Fibroblast of lung (primary cell): ENCODE data around the gene UPK3B. TPM values are rescaled to one million over a fixed set of nuclear protein-coding genes. Genes with fewer than 3 reads are reported as not detected.
"Not testable (repeated sequence)": the region's sequence is repeated elsewhere in the genome, so short reads cannot be mapped to it uniquely, and the experiment has no call there.

Experiments
- DNase-seq, 2 donors: peaks; one replicate each; pipeline versions ENCODE4 v3.0.0 to v3.0.0-alpha.2; 2010; ENCODE audit warnings: low read depth in 2 of 2
- H2AFZ ChIP-seq: 2 replicates; pipeline ENCODE4 v1.5.1; 2012; ENCODE audit warnings: low read length, control low read depth, inconsistent platforms
- H3K27ac ChIP-seq: 2 replicates; pipeline ENCODE4 v1.5.1; 2011; ENCODE audit warnings: low read length, control low read depth; ENCODE audit not compliant: insufficient read depth
- H3K27me3 ChIP-seq: 2 replicates; pipeline ENCODE4 v1.5.1; 2011; ENCODE audit warnings: mild to moderate bottlenecking, low read length; ENCODE audit not compliant: control insufficient read depth, insufficient read depth
- H3K36me3 ChIP-seq: 2 replicates; pipeline ENCODE4 v1.5.1; 2011; ENCODE audit warnings: low read length; ENCODE audit not compliant: control insufficient read depth, insufficient read depth
- H3K4me1 ChIP-seq: 2 replicates; pipeline ENCODE4 v1.5.1; 2011; ENCODE audit warnings: low read length; ENCODE audit not compliant: control insufficient read depth, insufficient read depth; ENCODE audit errors: extremely low read depth
- H3K4me2 ChIP-seq: 2 replicates; pipeline ENCODE4 v1.5.1; 2011; ENCODE audit warnings: low read length, control low read depth; ENCODE audit not compliant: insufficient read depth; ENCODE audit errors: extremely low read depth
- H3K4me3 ChIP-seq, 4 experiments: fragments of 200-600 bp in 1 of 4; sonication (generic) in 1 of 4; replicated peaks in 1 of 4; 2 replicates each; pipeline ENCODE4 v1.5.1; 2011 to 2016; ENCODE audit warnings: low read length in 4 of 4, low read depth in 3 of 4, mild to moderate bottlenecking in 3 of 4, control low read depth in 2 of 4, inconsistent platforms in 1 of 4, mixed read lengths in 1 of 4; ENCODE audit not compliant: insufficient read depth in 1 of 4; ENCODE audit errors: control extremely low read depth in 1 of 4
- H3K79me2 ChIP-seq: 2 replicates; pipeline ENCODE4 v1.5.1; 2012; ENCODE audit warnings: mild to moderate bottlenecking, low read length, inconsistent platforms; ENCODE audit not compliant: control insufficient read depth, insufficient read depth
- H3K9ac ChIP-seq: 2 replicates; pipeline ENCODE4 v1.5.1; 2011; ENCODE audit warnings: mild to moderate bottlenecking, low read length, control low read depth; ENCODE audit not compliant: insufficient read depth
- H3K9me3 ChIP-seq: 2 replicates; pipeline ENCODE4 v1.5.1; 2012; ENCODE audit warnings: low read depth, low read length; ENCODE audit not compliant: control insufficient read depth, insufficient read depth
- H4K20me1 ChIP-seq: 2 replicates; pipeline ENCODE4 v1.5.1; 2011; ENCODE audit warnings: low read length; ENCODE audit not compliant: control insufficient read depth, insufficient read depth; ENCODE audit errors: extremely low read depth
- EZH2 ChIP-seq: IDR thresholded peaks from 2 replicates; pipeline ENCODE4 v1.5.1; 2012; ENCODE audit warnings: low read length, control low read depth, mild to moderate bottlenecking; ENCODE audit errors: missing control alignments
- polyA plus RNA-seq, 2 donors: library from polyadenylated mRNA; depleted of rRNA in 1 of 2; stranded (reverse) in 1 of 2; unstranded in 1 of 2; fragments of >200 nt; gene quantifications; 2 replicates each; pipeline ENCODE4 v1.2.1, GENCODE V29; 2011 to 2012; ENCODE audit warnings: missing spikeins in 1 of 2
- total RNA-seq: library from RNA; depleted of rRNA; stranded (reverse); fragments of >200 nt; gene quantifications from 2 replicates; pipeline ENCODE4 v1.2.1, GENCODE V29; 2014
- TF ChIP-seq, protein P1 (sequence below), 2 donors: IDR thresholded peaks in 1 of 2; conservative IDR thresholded peaks in 1 of 2; 1 replicate in 1 of 2; 2 replicates in 1 of 2; pipeline ENCODE4 v1.5.1; 2011 to 2012; ENCODE audit warnings: low read length in 2 of 2, control low read depth in 1 of 2, inconsistent platforms in 1 of 2, low read depth in 1 of 2, mild to moderate bottlenecking in 1 of 2

UPK3B gene
- total and polyA plus RNA-seq, 2 donors (not counting 1 experiment from before 2014, with no cell fraction given) = 0.50 TPM; not detected in 1

- DNase-seq = no peak
Observed at GRCh38 chr7:76514926-76515771, 4.8 kb downstream of the UPK3B start.

DNA sequence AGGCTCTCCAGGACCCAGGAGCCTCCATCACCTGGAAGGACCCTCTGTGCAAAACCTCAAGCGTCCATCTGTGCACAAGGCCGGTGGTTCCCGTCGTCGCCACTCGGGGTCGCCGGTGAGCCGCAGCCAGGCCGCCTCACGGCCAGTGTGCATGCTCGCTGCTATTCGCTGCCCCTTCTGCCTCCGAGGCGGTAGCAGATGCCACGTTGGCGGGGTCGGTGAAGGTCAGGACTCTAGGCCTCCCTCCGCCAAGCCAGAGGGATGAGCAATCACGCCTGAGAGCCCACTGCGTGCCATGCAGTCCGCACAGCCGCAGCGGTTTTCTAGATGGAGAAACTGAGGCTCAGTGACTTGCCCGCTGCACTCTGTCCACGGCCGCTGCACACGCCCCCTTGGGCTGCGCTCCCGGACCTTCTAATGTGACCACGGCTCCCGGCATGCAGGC lies 5.7 kb downstream of the UPK3B start:
- Histone ChIP-seq H3K27ac (no peak overlapping the region), H3K9me3 (no peaks in the 10 kb centered on the region), H3K79me2 (no peaks in the 10 kb centered on the region), H2AFZ (no peak overlapping the region), H3K4me3 (no peak overlapping the region), H3K9ac (no peak overlapping the region), H3K36me3 (no peaks in the 10 kb centered on the region), H3K27me3 (no peaks in the 10 kb centered on the region), H4K20me1 (no peaks in the 10 kb centered on the region), H3K4me2 (no peak overlapping the region), H3K4me1 (no peaks in the 10 kb centered on the region)
- DNase-seq = peak in 1 of 2 donors; percentile 47
- TF ChIP-seq, protein P1, sequence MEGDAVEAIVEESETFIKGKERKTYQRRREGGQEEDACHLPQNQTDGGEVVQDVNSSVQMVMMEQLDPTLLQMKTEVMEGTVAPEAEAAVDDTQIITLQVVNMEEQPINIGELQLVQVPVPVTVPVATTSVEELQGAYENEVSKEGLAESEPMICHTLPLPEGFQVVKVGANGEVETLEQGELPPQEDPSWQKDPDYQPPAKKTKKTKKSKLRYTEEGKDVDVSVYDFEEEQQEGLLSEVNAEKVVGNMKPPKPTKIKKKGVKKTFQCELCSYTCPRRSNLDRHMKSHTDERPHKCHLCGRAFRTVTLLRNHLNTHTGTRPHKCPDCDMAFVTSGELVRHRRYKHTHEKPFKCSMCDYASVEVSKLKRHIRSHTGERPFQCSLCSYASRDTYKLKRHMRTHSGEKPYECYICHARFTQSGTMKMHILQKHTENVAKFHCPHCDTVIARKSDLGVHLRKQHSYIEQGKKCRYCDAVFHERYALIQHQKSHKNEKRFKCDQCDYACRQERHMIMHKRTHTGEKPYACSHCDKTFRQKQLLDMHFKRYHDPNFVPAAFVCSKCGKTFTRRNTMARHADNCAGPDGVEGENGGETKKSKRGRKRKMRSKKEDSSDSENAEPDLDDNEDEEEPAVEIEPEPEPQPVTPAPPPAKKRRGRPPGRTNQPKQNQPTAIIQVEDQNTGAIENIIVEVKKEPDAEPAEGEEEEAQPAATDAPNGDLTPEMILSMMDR (conservative IDR thresholded peaks at IDR 0.05 in 1 of 2, IDR thresholded peaks at IDR 0.05 in 1 of 2; ENCODE audit: low read depth in 1 of 2, low read length in 2 of 2) = no peak
- TF ChIP-seq EZH2 = no peak

More at GRCh38 chr7:76514926-76515771, 4.8 kb downstream of the UPK3B start:
- no peaks in the 10 kb centered on the region for H3K27me3 ChIP-seq
- no peak overlapping the region for H3K9ac ChIP-seq
- no peaks in the 10 kb centered on the region for H3K9me3 ChIP-seq
- no peaks in the 10 kb centered on the region for H3K36me3 ChIP-seq
- no peak overlapping the region for H3K27ac ChIP-seq
- no peaks in the 10 kb centered on the region for H3K79me2 ChIP-seq
- no peak overlapping the region for H2AFZ ChIP-seq
- no peaks in the 10 kb centered on the region for H3K4me1 ChIP-seq
- H3K4me2 ChIP-seq = no peak overlapping the region
- H3K4me3 ChIP-seq = no peak overlapping the region
- H4K20me1 ChIP-seq = no peaks in the 10 kb centered on the region
- TF ChIP-seq, protein P1 (conservative IDR thresholded peaks at IDR 0.05 in 1 of 2, IDR thresholded peaks at IDR 0.05 in 1 of 2; ENCODE audit: low read depth in 1 of 2, low read length in 2 of 2) = no peak
- no peak for TF ChIP-seq EZH2

GRCh38 chr7:76516932-76517331 lies 6.6 kb downstream of the UPK3B start:
- DNase-seq, H2AFZ ChIP-seq, H4K20me1 ChIP-seq, H3K4me1 ChIP-seq, H3K4me3 ChIP-seq, H3K79me2 ChIP-seq, H3K36me3 ChIP-seq, H3K27ac ChIP-seq, H3K9ac ChIP-seq, H3K4me2 ChIP-seq, H3K27me3 ChIP-seq, H3K9me3 ChIP-seq: not testable (repeated sequence)

- H3K27me3 ChIP-seq, H3K36me3 ChIP-seq, H3K9me3 ChIP-seq, H3K27ac ChIP-seq, H2AFZ ChIP-seq, H3K79me2 ChIP-seq, H3K4me1 ChIP-seq, H4K20me1 ChIP-seq, DNase-seq, H3K4me3 ChIP-seq, H3K9ac ChIP-seq, H3K4me2 ChIP-seq: not testable (repeated sequence)
Observed at GRCh38 chr7:76526183-76526582, 15.8 kb downstream of the UPK3B start.

- not testable (repeated sequence) for H3K27me3 ChIP-seq, H3K9ac ChIP-seq, H3K9me3 ChIP-seq, H3K79me2 ChIP-seq, H3K4me1 ChIP-seq, H3K4me2 ChIP-seq, H4K20me1 ChIP-seq, H2AFZ ChIP-seq, H3K36me3 ChIP-seq, H3K27ac ChIP-seq, DNase-seq, H3K4me3 ChIP-seq
Observed at GRCh38 chr7:76531643-76532042, 21.3 kb downstream of the UPK3B start.
